CD4-positive, alpha-beta memory T cell (primary cell): Measurements from ENCODE around the gene KIF26B. TPM values are rescaled to one million over a fixed set of nuclear protein-coding genes. Genes with fewer than 3 reads are reported as not detected.

ENCODE experiments used
- CTCF ChIA-PET: fragments of 350-600 bp; sonication (Branson Sonifier 250); formaldehyde crosslinking; loops from one replicate; lab custom pipeline; 2021; ENCODE audit warnings: inconsistent platforms; ENCODE audit not compliant: partially characterized antibody; lab: Charles Lee
- POLR2A ChIA-PET: fragments of 350-600 bp; sonication (Branson Sonifier 250); formaldehyde crosslinking; loops from one replicate; lab custom pipeline; 2021; ENCODE audit not compliant: partially characterized antibody; lab: Charles Lee
- DNase-seq, 5 donors: peaks; one replicate each; pipeline versions ENCODE4 v3.0.0 to v3.0.0-alpha.2; 2020 to 2022; ENCODE audit warnings: mixed read lengths in 1 of 5
- H3K27ac ChIP-seq: one replicate; pipeline ENCODE4 v1.7.0; 2013; ENCODE audit warnings: low read depth, low read length
- H3K27me3 ChIP-seq: 2 replicates; pipeline ENCODE4 v1.7.0; 2013; ENCODE audit warnings: mild to moderate bottlenecking, low read length, moderate library complexity; ENCODE audit not compliant: insufficient read depth
- H3K36me3 ChIP-seq: 2 replicates; pipeline ENCODE4 v1.7.0; 2013; ENCODE audit warnings: mild to moderate bottlenecking, low read length, moderate library complexity; ENCODE audit not compliant: insufficient read depth
- H3K4me1 ChIP-seq: 2 replicates; pipeline ENCODE4 v1.7.0; 2013; ENCODE audit warnings: mild to moderate bottlenecking, low read length, moderate library complexity; ENCODE audit not compliant: insufficient read depth
- H3K4me3 ChIP-seq, 2 donors: one replicate each; pipeline ENCODE4 v1.7.0; 2013; ENCODE audit warnings: low read length in 2 of 2, mild to moderate bottlenecking in 1 of 2
- H3K9me3 ChIP-seq, 2 donors: one replicate each; pipeline ENCODE4 v1.7.0; 2013; ENCODE audit warnings: low read length in 2 of 2, control low read depth in 1 of 2; ENCODE audit not compliant: control insufficient read depth in 1 of 2
- H3K27ac Mint-ChIP-seq, 7 donors: one replicate each; pipeline ENCODE4 v1.8.0; 2020 to 2021; ENCODE audit warnings: mixed read lengths in 7 of 7, mild to moderate bottlenecking in 6 of 7, inconsistent platforms in 3 of 7, moderate library complexity in 3 of 7
- H3K27me3 Mint-ChIP-seq, 2 donors: one replicate each; pipeline ENCODE4 v1.8.0; 2020 to 2021; ENCODE audit warnings: mixed read lengths in 2 of 2
- H3K36me3 Mint-ChIP-seq, 2 donors: one replicate each; pipeline ENCODE4 v1.8.0; 2020 to 2021; ENCODE audit warnings: mixed read lengths in 2 of 2, inconsistent platforms in 1 of 2, mild to moderate bottlenecking in 1 of 2
- H3K4me1 Mint-ChIP-seq, 4 donors: one replicate each; pipeline ENCODE4 v1.8.0; 2020 to 2021; ENCODE audit warnings: mixed read lengths in 4 of 4, mild to moderate bottlenecking in 1 of 4
- H3K4me3 Mint-ChIP-seq, 8 donors: one replicate each; pipeline ENCODE4 v1.8.0; 2020 to 2021; ENCODE audit warnings: mixed read lengths in 8 of 8, mild to moderate bottlenecking in 7 of 8, moderate library complexity in 6 of 8, inconsistent platforms in 3 of 8
- H3K9me3 Mint-ChIP-seq, 8 donors: one replicate each; pipeline ENCODE4 v1.8.0; 2020 to 2021; ENCODE audit warnings: mixed read lengths in 8 of 8, mild to moderate bottlenecking in 5 of 8, inconsistent platforms in 3 of 8, moderate library complexity in 1 of 8
- intact Hi-C: fragments of 100-400 bp; cut with micrococcal nuclease; formaldehyde crosslinking; loops from one replicate; pipeline ENCODE4 v1.15.1; 2023
- polyA plus RNA-seq, 2 donors: library from polyadenylated mRNA; unstranded; fragments of 300-500 nt; fragmentation: Illumina TruSeq; gene quantifications; one replicate each; pipeline ENCODE4 v1.2.3, GENCODE V29; 2021
- total RNA-seq, 2 experiments: library from RNA; stranded (reverse); gene quantifications; one replicate each; pipeline ENCODE4 v1.2.3, GENCODE V29; 2021

The KIF26B gene
- total and polyA plus RNA-seq, 4 experiments from 2014 or later = 0.10 TPM; not detected in 3

DNA sequence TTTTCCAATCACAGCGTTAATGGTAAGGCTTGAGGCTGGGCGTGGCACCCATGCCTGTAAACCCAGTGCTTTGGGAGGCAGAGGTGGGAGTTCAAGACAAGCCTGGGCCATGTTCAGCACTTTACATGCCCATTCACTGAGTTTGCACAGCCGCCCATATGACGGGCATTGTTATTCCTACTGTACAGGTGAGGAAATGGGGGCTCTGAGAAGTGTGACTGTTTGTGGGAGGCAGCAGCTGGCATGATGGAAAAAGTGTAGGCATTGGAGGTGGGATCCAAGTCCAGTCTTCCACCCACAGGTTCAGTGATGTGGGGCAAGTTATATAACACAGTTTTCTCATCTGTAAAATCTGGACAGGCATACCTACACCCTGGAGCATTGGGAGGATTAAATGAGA lies 445.9 kb downstream of the KIF26B start:
- no peaks in the 10 kb centered on the region for H3K36me3 ChIP-seq
- H3K9me3 Mint-ChIP-seq = peaks cover 0 to 5% (median under 1%) of the 10 kb centered on the region in 8 donors
- ChIA-PET CTCF (no interaction called here), POLR2A (no interaction called here)
- H3K27ac ChIP-seq = no peak overlapping the region
- H3K27ac Mint-ChIP-seq = no peak overlapping the region
- no peaks in the 10 kb centered on the region for H3K9me3 ChIP-seq
- no peaks in the 10 kb centered on the region for H3K4me1 Mint-ChIP-seq
- H3K27me3 ChIP-seq = no peaks in the 10 kb centered on the region
- H3K4me1 ChIP-seq = no peaks in the 10 kb centered on the region
- no peaks in the 10 kb centered on the region for H3K36me3 Mint-ChIP-seq
- H3K27me3 Mint-ChIP-seq = peaks cover 1% of the 10 kb centered on the region in 2 donors
- H3K4me3 ChIP-seq = no peak overlapping the region
- intact Hi-C loops = no loop called here
- H3K4me3 Mint-ChIP-seq = no peak overlapping the region
- no peak for DNase-seq

DNA sequence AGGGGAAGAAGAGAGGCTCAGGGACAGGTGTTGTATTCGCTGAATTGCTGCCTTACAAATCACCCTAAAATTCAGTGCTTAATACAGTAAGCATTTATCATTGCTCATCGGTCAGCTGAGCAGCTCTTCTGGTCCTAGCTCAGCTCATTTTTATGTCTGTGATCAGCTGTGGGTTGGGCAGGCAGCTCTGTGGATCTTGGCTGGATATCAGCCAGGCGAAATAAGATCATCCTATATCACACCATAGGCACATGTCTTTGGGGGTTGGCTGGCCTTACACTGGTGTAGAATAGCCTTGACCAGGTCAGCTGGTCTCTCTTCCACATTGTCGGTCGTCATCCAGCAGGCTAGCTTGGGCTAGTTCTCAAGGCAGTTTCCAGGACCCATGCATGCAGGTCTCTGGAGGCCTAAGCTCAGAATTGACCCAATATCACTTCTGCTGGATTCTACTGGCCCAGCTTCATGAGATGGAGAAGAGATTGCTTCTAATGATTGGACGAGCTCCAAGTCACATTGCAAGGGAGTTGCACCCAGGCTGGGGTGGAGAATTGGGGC lies 448.6 kb downstream of the KIF26B start:
- Mint-ChIP-seq H3K4me1 (no peaks in the 10 kb centered on the region), H3K4me3 (no peak overlapping the region), H3K36me3 (no peaks in the 10 kb centered on the region), H3K27me3 (peaks cover 0 to 1% of the 10 kb centered on the region in 2 donors), H3K9me3 (no peaks in the 10 kb centered on the region), H3K27ac (no peak overlapping the region)
- no peak overlapping the region for H3K4me3 ChIP-seq
- POLR2A ChIA-PET = no interaction called here
- no peaks in the 10 kb centered on the region for H3K36me3 ChIP-seq
- H3K9me3 ChIP-seq = no peaks in the 10 kb centered on the region
- H3K4me1 ChIP-seq = no peaks in the 10 kb centered on the region
- intact Hi-C loops = no loop called here
- CTCF ChIA-PET = no interaction called here
- H3K27ac ChIP-seq = no peak overlapping the region
- H3K27me3 ChIP-seq = no peaks in the 10 kb centered on the region
- no peak for DNase-seq

DNA sequence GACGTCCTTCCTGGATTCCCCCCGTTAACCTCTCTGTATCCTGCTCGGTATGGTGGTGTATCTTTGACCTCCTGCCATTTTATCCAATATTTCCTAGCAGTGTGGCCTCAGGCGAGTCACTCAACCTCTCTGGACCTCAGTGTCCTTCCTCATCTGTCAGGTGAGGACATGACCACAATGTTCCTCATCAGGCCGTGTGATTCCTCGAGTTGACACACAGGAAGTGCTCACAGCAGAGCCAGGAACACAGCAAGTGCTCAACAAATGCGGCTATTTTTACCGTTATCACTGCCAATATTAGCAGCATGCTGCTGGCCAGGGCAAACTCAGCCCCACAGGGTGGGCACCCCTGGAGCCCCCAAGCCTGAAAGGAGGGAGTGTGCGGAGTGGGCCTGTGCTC lies 450.2 kb downstream of the KIF26B start:
- no peaks in the 10 kb centered on the region for H3K36me3 Mint-ChIP-seq
- no peak overlapping the region for H3K27ac Mint-ChIP-seq
- POLR2A ChIA-PET = no interaction called here
- DNase-seq = no peak
- H3K27me3 Mint-ChIP-seq = peaks cover 0 to 1% of the 10 kb centered on the region in 2 donors
- H3K4me1 ChIP-seq = no peaks in the 10 kb centered on the region
- no peaks in the 10 kb centered on the region for H3K27me3 ChIP-seq
- peaks cover 0 to 2% (median 0%) of the 10 kb centered on the region in 4 donors for H3K4me1 Mint-ChIP-seq
- peaks cover 0 to 2% (median 0%) of the 10 kb centered on the region in 8 donors for H3K9me3 Mint-ChIP-seq
- no peak overlapping the region for H3K27ac ChIP-seq
- no peaks in the 10 kb centered on the region for H3K36me3 ChIP-seq
- H3K9me3 ChIP-seq = no peaks in the 10 kb centered on the region
- CTCF ChIA-PET = no interaction called here
- H3K4me3 ChIP-seq = no peak overlapping the region
- intact Hi-C loops = no loop called here
- H3K4me3 Mint-ChIP-seq = no peak overlapping the region

DNA sequence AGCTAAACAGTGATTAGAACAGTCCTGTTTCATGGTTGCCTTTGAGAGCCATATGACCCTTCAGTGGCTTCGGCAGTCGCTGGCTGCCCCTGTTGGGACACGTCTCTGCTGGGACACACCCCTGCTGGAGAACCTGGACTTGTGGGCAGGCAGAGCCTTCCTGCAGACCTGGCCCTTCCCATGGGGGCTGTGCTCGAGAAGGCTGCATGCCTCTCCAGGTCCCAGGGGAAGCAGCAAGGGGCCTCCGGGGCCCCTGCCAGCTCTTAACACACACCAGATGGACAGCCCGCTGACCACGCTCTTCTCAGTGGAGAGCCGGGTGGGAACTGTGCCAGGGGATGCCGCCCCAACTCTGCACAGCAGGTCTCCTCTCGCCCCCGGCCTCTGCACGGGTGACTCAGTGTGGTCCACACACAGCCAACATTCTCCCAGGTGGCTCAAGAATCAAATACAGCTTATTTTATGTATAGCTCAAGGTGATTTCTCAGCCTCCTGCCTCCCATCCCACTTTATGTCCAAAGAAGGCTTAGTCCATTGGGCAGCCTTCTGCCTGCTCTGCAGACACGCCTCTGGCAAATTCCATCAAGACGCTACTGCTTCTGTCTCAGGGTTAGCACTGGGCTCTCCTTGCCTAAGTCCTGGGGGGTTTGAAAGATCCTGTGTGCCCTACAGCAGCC lies 450.8 kb downstream of the KIF26B start:
- H3K36me3 ChIP-seq = no peaks in the 10 kb centered on the region
- Mint-ChIP-seq H3K4me3 (no peak overlapping the region), H3K27me3 (peaks cover 0 to 1% of the 10 kb centered on the region in 2 donors), H3K9me3 (peaks cover 0 to 2% (median 0%) of the 10 kb centered on the region in 8 donors), H3K4me1 (peaks cover 0 to 2% (median 0%) of the 10 kb centered on the region in 4 donors), H3K27ac (no peak overlapping the region), H3K36me3 (no peaks in the 10 kb centered on the region)
- no peak overlapping the region for H3K27ac ChIP-seq
- H3K4me1 ChIP-seq = no peaks in the 10 kb centered on the region
- no peak overlapping the region for H3K4me3 ChIP-seq
- H3K9me3 ChIP-seq = no peaks in the 10 kb centered on the region
- DNase-seq = no peak
- intact Hi-C loops = no loop called here
- POLR2A ChIA-PET = no interaction called here
- no peaks in the 10 kb centered on the region for H3K27me3 ChIP-seq
- CTCF ChIA-PET = no interaction called here

DNA sequence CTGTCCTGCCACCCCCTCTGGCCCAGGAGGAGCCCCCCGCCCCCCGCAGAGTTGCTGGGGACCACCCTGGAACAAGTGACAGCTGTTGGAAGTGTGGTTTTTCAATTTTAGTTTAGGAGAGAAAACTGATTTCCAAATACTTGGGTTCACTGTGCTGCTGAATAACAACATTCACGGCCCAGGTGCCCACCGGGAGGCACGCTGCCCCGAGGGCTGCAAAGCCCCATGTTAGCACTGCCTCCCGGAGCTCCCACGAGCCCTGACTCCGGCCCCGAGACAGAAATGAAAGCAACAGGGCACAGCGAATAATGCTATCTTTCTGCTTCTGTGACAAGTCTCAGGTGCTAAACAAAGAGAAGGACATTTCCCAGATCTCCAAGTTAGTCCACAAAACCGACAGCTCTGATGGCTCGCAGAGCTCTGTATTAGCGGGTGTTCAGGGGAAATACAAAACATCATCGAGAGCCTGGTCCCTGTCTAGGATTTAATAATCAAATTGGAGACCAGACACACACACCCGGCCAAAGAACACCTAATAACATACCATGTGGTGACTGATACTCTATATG lies 451.5 kb downstream of the KIF26B start:
- Mint-ChIP-seq H3K4me1 (peaks cover 0 to 2% (median 0%) of the 10 kb centered on the region in 4 donors), H3K36me3 (no peaks in the 10 kb centered on the region), H3K4me3 (no peak overlapping the region), H3K9me3 (peaks cover 0 to 2% (median 0%) of the 10 kb centered on the region in 8 donors), H3K27ac (no peak overlapping the region), H3K27me3 (peaks cover 0 to 1% of the 10 kb centered on the region in 2 donors)
- no peak for DNase-seq
- H3K9me3 ChIP-seq = no peaks in the 10 kb centered on the region
- ChIA-PET POLR2A (no interaction called here), CTCF (no interaction called here)
- H3K4me1 ChIP-seq = no peaks in the 10 kb centered on the region
- no peak overlapping the region for H3K4me3 ChIP-seq
- no peaks in the 10 kb centered on the region for H3K36me3 ChIP-seq
- intact Hi-C loops = no loop called here
- H3K27me3 ChIP-seq = no peaks in the 10 kb centered on the region
- no peak overlapping the region for H3K27ac ChIP-seq

DNA sequence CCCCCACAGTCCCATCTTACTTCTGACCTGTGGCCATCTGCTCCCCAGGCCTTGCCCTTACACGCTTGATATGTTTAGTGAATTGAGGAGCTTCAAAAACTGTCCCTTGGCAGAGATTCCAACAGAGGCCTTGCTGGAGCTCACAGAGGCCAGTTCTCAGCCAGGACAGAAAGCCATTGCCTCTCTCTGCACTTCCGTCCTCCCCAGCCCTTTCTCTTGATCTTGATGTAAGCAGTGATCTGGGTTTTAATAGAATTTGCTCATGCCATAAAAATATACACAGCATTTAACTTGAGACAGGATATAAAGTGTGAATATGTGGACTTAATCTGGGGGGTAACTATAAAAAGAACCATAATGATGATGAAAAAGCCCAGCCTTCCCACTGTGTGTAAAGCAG lies 453.5 kb downstream of the KIF26B start:
- ChIA-PET POLR2A (no interaction called here), CTCF (no interaction called here)
- intact Hi-C loops = no loop called here
- Histone ChIP-seq H3K4me1 (no peaks in the 10 kb centered on the region), H3K9me3 (no peaks in the 10 kb centered on the region), H3K27ac (no peak overlapping the region), H3K27me3 (no peaks in the 10 kb centered on the region), H3K4me3 (no peak overlapping the region), H3K36me3 (no peaks in the 10 kb centered on the region)
- H3K9me3 Mint-ChIP-seq = peaks cover 0 to 4% (median 0%) of the 10 kb centered on the region in 8 donors
- no peaks in the 10 kb centered on the region for H3K36me3 Mint-ChIP-seq
- peaks cover 0 to 1% of the 10 kb centered on the region in 2 donors for H3K27me3 Mint-ChIP-seq
- no peak overlapping the region for H3K27ac Mint-ChIP-seq
- peaks cover 0 to 2% (median 0%) of the 10 kb centered on the region in 4 donors for H3K4me1 Mint-ChIP-seq
- no peak overlapping the region for H3K4me3 Mint-ChIP-seq
- no peak for DNase-seq

DNA sequence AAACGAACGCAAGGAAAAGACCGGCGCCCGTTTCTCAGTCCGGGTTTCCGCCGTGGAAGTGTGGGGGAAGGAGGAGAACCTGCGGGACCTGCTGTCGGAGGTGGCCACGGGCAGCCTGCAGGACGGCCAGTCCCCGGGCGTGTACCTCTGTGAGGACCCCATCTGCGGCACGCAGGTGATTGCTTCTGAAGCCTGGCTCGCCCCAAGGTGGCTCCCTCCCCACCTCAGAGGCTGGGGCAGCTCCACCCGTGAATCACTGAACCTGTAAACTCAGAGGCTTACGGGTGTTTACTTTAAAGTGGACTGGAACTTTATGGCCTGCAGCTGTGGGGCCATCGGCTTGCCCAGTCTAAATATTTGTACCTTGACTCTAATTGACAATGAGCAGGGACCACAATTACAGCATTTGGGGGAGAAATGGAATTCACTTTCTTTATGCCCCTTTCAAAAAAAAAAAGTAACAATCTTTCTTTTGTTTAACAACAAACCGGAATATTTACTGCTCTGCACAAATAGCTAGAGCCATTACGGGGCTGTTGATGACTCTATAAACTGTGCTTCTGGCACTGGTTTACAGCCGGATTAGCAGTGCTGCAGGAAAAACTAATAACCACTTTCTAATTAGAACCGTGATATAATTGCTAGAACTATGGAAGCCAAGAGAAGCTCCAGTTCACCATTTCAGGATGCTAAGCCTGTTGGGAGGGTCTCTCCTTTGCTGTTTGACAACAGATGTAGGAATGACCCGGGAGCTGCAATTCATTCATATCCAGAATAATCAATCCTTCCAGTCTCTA lies 454.8 kb downstream of the KIF26B start:
- ChIA-PET POLR2A (no interaction called here), CTCF (no interaction called here)
- peaks cover 0 to 2% (median 0%) of the 10 kb centered on the region in 4 donors for H3K4me1 Mint-ChIP-seq
- H3K27ac Mint-ChIP-seq = no peak overlapping the region
- H3K27me3 ChIP-seq = no peaks in the 10 kb centered on the region
- H3K4me1 ChIP-seq = no peaks in the 10 kb centered on the region
- no peak overlapping the region for H3K27ac ChIP-seq
- H3K36me3 Mint-ChIP-seq = no peaks in the 10 kb centered on the region
- H3K4me3 ChIP-seq = no peak overlapping the region
- H3K36me3 ChIP-seq = no peaks in the 10 kb centered on the region
- H3K27me3 Mint-ChIP-seq = peaks cover 0 to 1% of the 10 kb centered on the region in 2 donors
- no peaks in the 10 kb centered on the region for H3K9me3 ChIP-seq
- no peak overlapping the region for H3K4me3 Mint-ChIP-seq
- intact Hi-C loops = no loop called here
- DNase-seq = no peak
- H3K9me3 Mint-ChIP-seq = peaks cover 0 to 5% (median 0%) of the 10 kb centered on the region in 8 donors
